ENCODE measurements around the gene KRTAP5-5.

Gene KRTAP5-5

DNA sequence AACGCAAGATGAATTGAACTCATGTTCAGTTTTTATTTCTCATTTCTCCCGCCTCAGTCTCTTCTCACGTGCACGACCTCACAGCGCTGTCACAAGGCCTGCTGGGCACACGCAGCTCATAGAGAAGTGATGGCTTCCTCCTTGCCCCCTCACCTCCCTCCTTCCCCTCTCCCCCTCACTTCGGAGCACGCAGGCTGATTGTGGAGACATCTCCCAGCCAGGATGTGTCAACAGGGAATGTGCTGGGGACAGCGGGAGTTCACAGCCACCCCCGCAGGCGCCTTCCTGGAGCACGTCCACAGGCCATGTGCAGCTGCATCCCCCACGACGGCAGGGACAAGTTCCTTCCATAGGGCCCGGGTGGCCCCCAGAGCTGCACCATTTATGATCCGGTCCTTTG, 38.3 kb downstream of the KRTAP5-5 start:
- ATAC-seq: no peak

DNA sequence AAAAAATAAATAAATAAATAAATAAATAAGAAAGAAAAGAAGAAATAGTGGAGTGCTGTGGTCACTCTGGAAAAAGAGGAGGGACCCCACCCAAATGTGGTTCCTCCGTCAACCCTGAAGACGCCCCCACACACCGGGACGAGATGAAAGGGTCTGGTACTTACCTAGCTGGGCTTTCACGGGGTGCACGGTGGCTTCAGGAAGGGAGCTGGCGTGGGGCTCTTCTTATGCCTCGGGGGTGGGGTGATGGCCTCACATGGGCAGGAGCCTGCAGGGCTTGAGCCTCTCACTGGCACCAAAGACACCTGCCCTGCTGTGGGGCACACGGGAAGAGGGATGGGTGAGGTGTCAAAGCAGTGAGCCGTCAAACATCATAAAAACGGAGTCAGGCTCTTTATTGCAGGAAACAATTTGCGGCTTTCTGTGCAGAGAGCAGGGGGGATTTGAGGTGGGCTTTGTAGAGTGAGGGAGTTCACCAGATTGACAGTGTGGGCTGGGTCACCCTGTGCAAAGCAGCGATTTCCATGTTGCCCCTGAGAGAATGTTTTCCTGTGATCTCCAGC, 39.4 kb downstream of the KRTAP5-5 start:
- TF ChIP-seq, protein P1, sequence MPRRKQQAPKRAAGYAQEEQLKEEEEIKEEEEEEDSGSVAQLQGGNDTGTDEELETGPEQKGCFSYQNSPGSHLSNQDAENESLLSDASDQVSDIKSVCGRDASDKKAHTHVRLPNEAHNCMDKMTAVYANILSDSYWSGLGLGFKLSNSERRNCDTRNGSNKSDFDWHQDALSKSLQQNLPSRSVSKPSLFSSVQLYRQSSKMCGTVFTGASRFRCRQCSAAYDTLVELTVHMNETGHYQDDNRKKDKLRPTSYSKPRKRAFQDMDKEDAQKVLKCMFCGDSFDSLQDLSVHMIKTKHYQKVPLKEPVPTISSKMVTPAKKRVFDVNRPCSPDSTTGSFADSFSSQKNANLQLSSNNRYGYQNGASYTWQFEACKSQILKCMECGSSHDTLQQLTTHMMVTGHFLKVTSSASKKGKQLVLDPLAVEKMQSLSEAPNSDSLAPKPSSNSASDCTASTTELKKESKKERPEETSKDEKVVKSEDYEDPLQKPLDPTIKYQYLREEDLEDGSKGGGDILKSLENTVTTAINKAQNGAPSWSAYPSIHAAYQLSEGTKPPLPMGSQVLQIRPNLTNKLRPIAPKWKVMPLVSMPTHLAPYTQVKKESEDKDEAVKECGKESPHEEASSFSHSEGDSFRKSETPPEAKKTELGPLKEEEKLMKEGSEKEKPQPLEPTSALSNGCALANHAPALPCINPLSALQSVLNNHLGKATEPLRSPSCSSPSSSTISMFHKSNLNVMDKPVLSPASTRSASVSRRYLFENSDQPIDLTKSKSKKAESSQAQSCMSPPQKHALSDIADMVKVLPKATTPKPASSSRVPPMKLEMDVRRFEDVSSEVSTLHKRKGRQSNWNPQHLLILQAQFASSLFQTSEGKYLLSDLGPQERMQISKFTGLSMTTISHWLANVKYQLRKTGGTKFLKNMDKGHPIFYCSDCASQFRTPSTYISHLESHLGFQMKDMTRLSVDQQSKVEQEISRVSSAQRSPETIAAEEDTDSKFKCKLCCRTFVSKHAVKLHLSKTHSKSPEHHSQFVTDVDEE (CRISPR knock-in tag; IDR thresholded peaks at IDR 0.05): no peak
- no peak for ATAC-seq

More for the DNA sequence above, 38.3 kb downstream of the KRTAP5-5 start:
- TF ChIP-seq GLIS3 (CRISPR knock-in tag; IDR thresholded peaks at IDR 0.05): no peak
- no peak for TF ChIP-seq CSDC2 (CRISPR knock-in tag; IDR thresholded peaks at IDR 0.05)
- no peak for TF ChIP-seq ZFP3 (CRISPR knock-in tag; IDR thresholded peaks at IDR 0.05)
- TF ChIP-seq RARB (CRISPR knock-in tag; IDR thresholded peaks at IDR 0.05): no peak
- no peak for TF ChIP-seq ZNF565 (CRISPR knock-in tag; conservative IDR thresholded peaks at IDR 0.05; ENCODE audit: low read depth)
- TF ChIP-seq, protein P1 (CRISPR knock-in tag; IDR thresholded peaks at IDR 0.05): no peak
- TF ChIP-seq ISL1 (CRISPR knock-in tag; IDR thresholded peaks at IDR 0.05): no peak
- TF ChIP-seq ZNF8 (CRISPR knock-in tag; IDR thresholded peaks at IDR 0.05): no peak
- TF ChIP-seq ARNTL (CRISPR knock-in tag; IDR thresholded peaks at IDR 0.05; ENCODE audit: borderline replicate concordance, low read depth): no peak
- TF ChIP-seq ESRRG (CRISPR knock-in tag; IDR thresholded peaks at IDR 0.05): no peak
- TF ChIP-seq, protein P2, sequence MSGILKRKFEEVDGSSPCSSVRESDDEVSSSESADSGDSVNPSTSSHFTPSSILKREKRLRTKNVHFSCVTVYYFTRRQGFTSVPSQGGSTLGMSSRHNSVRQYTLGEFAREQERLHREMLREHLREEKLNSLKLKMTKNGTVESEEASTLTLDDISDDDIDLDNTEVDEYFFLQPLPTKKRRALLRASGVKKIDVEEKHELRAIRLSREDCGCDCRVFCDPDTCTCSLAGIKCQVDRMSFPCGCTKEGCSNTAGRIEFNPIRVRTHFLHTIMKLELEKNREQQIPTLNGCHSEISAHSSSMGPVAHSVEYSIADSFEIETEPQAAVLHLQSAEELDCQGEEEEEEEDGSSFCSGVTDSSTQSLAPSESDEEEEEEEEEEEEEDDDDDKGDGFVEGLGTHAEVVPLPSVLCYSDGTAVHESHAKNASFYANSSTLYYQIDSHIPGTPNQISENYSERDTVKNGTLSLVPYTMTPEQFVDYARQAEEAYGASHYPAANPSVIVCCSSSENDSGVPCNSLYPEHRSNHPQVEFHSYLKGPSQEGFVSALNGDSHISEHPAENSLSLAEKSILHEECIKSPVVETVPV (CRISPR knock-in tag; IDR thresholded peaks at IDR 0.05): no peak
- TF ChIP-seq SNAI2 (CRISPR knock-in tag; IDR thresholded peaks at IDR 0.05): no peak
- no peak for TF ChIP-seq TOX (CRISPR knock-in tag; IDR thresholded peaks at IDR 0.05; ENCODE audit: borderline replicate concordance)
- no peak for TF ChIP-seq TCF4 (CRISPR knock-in tag; IDR thresholded peaks at IDR 0.05; ENCODE audit: borderline replicate concordance)
- TF ChIP-seq ZC3H10 (CRISPR knock-in tag; IDR thresholded peaks at IDR 0.05): no peak
- no peak for TF ChIP-seq ZNF70 (CRISPR knock-in tag; IDR thresholded peaks at IDR 0.05)
- TF ChIP-seq, protein P3, sequence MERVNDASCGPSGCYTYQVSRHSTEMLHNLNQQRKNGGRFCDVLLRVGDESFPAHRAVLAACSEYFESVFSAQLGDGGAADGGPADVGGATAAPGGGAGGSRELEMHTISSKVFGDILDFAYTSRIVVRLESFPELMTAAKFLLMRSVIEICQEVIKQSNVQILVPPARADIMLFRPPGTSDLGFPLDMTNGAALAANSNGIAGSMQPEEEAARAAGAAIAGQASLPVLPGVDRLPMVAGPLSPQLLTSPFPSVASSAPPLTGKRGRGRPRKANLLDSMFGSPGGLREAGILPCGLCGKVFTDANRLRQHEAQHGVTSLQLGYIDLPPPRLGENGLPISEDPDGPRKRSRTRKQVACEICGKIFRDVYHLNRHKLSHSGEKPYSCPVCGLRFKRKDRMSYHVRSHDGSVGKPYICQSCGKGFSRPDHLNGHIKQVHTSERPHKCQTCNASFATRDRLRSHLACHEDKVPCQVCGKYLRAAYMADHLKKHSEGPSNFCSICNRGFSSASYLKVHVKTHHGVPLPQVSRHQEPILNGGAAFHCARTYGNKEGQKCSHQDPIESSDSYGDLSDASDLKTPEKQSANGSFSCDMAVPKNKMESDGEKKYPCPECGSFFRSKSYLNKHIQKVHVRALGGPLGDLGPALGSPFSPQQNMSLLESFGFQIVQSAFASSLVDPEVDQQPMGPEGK (CRISPR knock-in tag; IDR thresholded peaks at IDR 0.05; ENCODE audit: borderline replicate concordance): no peak
- TF ChIP-seq PPARA (CRISPR knock-in tag; IDR thresholded peaks at IDR 0.05; ENCODE audit: borderline replicate concordance): no peak
- TF ChIP-seq ZFP30 (CRISPR knock-in tag; IDR thresholded peaks at IDR 0.05): no peak
- TF ChIP-seq, protein P4, sequence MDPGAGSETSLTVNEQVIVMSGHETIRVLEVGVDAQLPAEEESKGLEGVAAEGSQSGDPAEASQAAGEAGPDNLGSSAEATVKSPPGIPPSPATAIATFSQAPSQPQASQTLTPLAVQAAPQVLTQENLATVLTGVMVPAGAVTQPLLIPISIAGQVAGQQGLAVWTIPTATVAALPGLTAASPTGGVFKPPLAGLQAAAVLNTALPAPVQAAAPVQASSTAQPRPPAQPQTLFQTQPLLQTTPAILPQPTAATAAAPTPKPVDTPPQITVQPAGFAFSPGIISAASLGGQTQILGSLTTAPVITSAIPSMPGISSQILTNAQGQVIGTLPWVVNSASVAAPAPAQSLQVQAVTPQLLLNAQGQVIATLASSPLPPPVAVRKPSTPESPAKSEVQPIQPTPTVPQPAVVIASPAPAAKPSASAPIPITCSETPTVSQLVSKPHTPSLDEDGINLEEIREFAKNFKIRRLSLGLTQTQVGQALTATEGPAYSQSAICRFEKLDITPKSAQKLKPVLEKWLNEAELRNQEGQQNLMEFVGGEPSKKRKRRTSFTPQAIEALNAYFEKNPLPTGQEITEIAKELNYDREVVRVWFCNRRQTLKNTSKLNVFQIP (CRISPR knock-in tag; IDR thresholded peaks at IDR 0.05; ENCODE audit: borderline replicate concordance, low read depth): no peak

All from SK-N-SH treated with all-trans-retinoic acid at 6 μM for 48 hours (cell line).